Measurements from ENCODE around the gene KMT2A. TPM values are rescaled to one million over a fixed set of nuclear protein-coding genes. Genes with fewer than 3 reads are reported as not detected.

The KMT2A gene
- total and polyA plus RNA-seq, 10 of the 15 experiments (the other 5 are each of a cell fraction or from before 2014, with no cell fraction given) = 6.1 to 56.9 (median 25.4) TPM

- DNase-seq (ENCODE audit: low read depth, low spot score) (no peak), FAIRE-seq (no peak), ATAC-seq (no peak)
- Histone ChIP-seq H3K9ac (ENCODE audit: control insufficient read depth, insufficient read depth, low read length) (no peak overlapping the region), H3K27ac (ENCODE audit: control insufficient read depth, insufficient read depth) (no peak overlapping the region), H3K79me2 (ENCODE audit: control insufficient read depth, insufficient read depth, low read length) (no peaks in the 10 kb centered on the region), H3K4me3 (no peak overlapping the region), H4K20me1 (ENCODE audit: control insufficient read depth, insufficient read depth) (no peaks in the 10 kb centered on the region), H2AFZ (ENCODE audit: control insufficient read depth, low read depth, low read length) (no peak overlapping the region), H3K9me3 (replicated peaks; ENCODE audit: control insufficient read depth, insufficient read depth, low read length) (no peaks in the 10 kb centered on the region), H3K27me3 (replicated peaks in 1 of 2; ENCODE audit: control insufficient read depth in 2 of 2, insufficient read depth in 2 of 2, low read length in 1 of 2) (no peaks in the 10 kb centered on the region), H3K4me2 (ENCODE audit: control insufficient read depth, insufficient read depth) (no peak overlapping the region), H3K36me3 (ENCODE audit: control insufficient read depth in 2 of 2, insufficient read depth in 2 of 2, low read length in 1 of 2) (peaks cover 27 to 74% of the 10 kb centered on the region in 2 experiments), H3K4me1 (ENCODE audit: control insufficient read depth, insufficient read depth, low read length) (no peaks in the 10 kb centered on the region)
- 75% methylated on average over 3 of the region's 3 CpGs for WGBS (ENCODE audit: insufficient coverage, insufficient replicate concordance, low lambda C conversion rate, missing lambda C conversion rate)
- TF ChIP-seq ESRRA (IDR thresholded peaks at IDR 0.05; ENCODE audit: low read length) (no peak), CREB1 (IDR thresholded peaks at IDR 0.05; ENCODE audit: low read depth) (no peak), MTA2 (IDR thresholded peaks at IDR 0.05; ENCODE audit: low read depth) (no peak), ATF3 (IDR thresholded peaks at IDR 0.05; ENCODE audit: borderline replicate concordance, extremely low read depth, low read depth, low read length) (no peak), RBBP5 (conservative IDR thresholded peaks at IDR 0.05) (no peak), GABPA (IDR thresholded peaks at IDR 0.05; ENCODE audit: low read depth) (no peak), IKZF2 (IDR thresholded peaks at IDR 0.05) (no peak), ELK1 (IDR thresholded peaks at IDR 0.05; ENCODE audit: low read depth, low read length) (no peak), SPI1 (IDR thresholded peaks at IDR 0.05; ENCODE audit: borderline replicate concordance, insufficient read depth, low read depth, low read length) (no peak), E2F4 (IDR thresholded peaks at IDR 0.05; ENCODE audit: low read depth, low read length) (no peak), FOXK2 (IDR thresholded peaks at IDR 0.05) (no peak), HDAC2 (IDR thresholded peaks at IDR 0.05) (no peak), NR2C1 (IDR thresholded peaks at IDR 0.05) (no peak), IRF3 (IDR thresholded peaks at IDR 0.05) (no peak), BMI1 (IDR thresholded peaks at IDR 0.05; ENCODE audit: borderline replicate concordance) (no peak), CEBPB (IDR thresholded peaks at IDR 0.05; ENCODE audit: borderline replicate concordance in 1 of 2, low read depth in 2 of 2, low read length in 2 of 2) (no peak), MEF2A (IDR thresholded peaks at IDR 0.05; ENCODE audit: insufficient read depth, low read depth, low read length) (no peak), BCLAF1 (IDR thresholded peaks at IDR 0.05) (no peak)
- BruUV-seq (replicated peaks) = TSS peak; percentile 49
- RAD21 ChIA-PET (ENCODE audit: unreplicated experiment) = no interaction called here
- in situ Hi-C loops (cut with MboI) (no loop called here), intact Hi-C loops (cut with micrococcal nuclease; ENCODE audit: unreplicated experiment) (no loop called here)
- POLR2A ChIA-PET = no interaction called here
- SMC1A ChIA-PET (ENCODE audit: uncharacterized antibody, unreplicated experiment) = no interaction called here
- CTCF ChIA-PET = no interaction called here
These were observed 66.9 kb downstream of the KMT2A start for GRCh38 chr11:118503216-118503615.
